ENCODE results near the gene FNIP2.
"Not testable (repeated sequence)": the region's sequence is repeated elsewhere in the genome, so short reads cannot be mapped to it uniquely, and the experiment has no call there.

FNIP2 gene

DNA sequence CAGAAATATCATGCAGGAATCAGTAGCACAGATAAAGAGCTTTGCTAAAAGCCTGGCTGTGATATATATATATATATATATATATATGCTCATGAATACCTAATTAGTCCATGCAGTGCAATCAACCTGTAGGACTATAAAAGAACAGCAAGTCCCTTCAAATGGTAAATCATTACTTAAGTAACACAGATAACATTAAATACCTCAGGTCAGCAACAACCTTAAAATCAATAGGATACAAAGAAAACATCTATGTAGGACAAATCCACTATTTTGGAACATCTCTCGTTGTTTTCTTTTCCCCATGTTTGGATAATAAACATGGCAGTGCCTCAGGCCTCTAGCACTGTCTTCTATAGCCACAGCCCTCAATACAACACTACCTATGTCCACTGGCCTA is 106.6 kb downstream of the FNIP2 start:
- no peak for DNase-seq

DNA sequence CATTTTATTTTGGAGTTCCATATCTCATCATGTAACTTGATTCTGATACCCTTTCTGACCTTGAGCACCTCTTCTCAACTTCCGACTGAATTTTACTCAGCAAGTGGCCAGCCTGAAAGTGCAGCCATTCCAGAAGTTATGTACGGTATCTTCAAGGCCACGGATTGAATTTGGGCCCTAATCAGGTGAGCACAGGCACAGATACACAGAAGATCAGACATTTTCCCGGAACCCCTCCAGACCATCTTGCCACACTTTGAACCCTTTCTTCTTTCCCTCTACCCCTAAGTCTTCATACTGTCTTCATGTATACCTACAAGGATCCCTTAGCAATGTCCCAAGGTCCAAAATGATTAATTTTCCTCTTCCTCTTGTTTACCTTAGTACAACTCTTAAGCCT is 108.2 kb downstream of the FNIP2 start:
- no peak for DNase-seq

DNA sequence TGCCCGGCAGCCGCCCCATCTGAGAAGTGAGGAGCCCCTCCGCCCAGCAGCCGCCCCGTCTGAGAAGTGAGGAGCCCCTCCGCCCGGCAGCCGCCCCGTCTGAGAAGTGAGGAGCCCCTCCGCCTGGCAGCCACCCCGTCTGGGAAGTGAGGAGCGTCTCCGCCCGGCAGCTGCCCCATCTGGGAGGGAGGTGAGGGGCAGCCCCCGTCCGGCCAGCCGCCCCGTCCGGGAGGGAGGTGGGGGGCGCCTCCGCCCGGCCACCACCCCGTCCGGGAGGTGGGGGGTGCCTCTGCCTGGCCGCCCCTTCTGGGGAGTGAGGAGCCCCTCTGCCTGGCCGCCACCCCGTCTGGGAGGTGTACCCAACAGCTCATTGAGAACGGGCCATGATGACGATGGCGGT is 113.3 kb downstream of the FNIP2 start:
- DNase-seq = not testable (repeated sequence)

DNA sequence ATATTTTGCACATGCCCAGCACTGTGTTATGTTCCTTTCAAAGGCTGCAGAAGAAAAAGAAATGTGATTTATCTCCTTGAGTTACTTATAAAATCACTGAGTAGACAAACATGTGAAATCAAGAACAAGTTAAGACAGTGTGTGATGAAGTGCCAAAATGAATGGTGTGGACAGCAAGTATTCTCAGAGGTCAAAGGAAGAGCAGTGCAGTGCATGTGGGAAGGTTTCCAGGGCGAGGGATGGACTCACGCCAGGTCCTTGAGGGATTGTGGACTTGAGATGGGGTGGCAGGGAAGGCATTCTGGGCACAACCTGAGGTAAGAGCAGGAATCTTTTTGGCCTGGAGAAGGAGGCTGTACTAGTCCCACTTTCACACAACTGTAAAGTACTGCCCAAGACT is 115.5 kb downstream of the FNIP2 start:
- no peak for DNase-seq

DNA sequence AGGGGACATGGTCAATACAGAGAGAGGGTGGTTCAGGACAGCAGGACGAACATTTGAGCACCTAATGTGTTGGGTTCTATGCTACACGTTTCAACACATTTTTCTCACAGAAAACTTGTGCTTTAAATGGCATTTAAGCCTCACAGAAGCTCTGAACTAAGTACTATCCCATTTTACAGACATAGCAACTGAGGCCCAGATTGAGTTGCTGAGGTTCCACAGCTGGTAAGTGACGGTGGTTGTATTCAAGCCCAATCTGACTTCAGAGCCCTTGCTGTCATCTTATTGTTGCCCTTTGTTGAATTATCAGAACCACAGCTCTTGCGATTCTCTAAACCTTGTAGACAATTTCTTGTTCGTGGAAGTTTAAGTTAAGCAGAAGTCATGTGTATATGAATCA is 116.7 kb downstream of the FNIP2 start:
- DNase-seq = no peak

DNA sequence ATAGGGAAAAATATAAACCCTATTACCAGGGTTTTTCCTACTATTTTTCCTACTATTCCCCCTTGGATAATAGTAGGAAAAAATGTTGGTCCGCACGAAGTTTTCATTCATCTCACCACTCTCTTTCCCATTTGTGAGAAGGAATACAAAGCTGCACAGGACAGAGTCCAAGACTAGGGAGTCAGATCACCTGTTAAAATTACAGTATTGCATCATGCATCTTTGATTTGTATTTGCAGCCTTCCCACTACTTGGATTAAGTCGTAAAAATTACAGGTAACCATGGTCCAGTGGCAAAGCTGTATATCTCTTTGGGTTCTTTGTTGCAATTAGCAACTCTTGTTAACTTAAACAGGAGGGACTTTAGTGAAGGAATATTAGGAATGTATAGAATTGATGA is 121.5 kb downstream of the FNIP2 start:
- DNase-seq = no peak

DNA sequence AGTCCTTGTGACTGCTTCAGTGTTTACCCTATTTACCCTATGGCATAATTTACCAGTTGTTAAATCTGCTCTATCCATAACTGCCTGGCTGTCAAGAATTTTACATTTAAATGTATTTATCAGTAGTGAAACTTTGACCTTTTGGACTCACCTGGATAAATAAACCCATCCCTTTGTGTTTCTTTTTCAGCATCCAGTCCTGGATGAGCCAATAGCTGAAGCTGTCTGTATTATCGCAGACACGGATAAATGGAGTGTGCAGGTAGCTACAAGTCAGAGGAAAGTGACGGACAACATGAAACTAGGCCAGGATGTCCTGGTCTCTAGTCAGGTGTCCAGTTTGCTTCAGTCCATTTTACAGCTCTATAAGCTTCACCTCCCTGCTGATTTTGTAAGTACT is 122.4 kb downstream of the FNIP2 start:
- DNase-seq = no peak

DNA sequence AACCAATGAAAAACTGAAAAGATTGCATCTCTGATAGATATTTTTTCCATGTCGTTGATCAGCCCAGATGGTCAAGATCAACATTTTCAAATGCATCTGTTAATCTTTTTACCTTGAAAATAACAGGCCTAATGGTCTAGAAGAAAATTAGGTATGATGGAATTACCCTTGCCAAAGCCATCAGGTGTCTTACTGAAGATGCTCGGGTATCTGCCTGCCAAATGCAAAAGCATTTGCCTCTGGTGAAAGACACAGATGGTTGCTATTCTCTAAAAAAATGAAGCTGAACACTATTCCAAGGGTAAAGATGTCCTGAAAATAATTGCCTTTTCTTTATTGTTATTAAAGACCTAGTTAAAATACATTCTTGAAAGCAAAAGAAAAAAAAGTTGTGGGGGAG is 126.0 kb downstream of the FNIP2 start:
- DNase-seq = no peak

DNA sequence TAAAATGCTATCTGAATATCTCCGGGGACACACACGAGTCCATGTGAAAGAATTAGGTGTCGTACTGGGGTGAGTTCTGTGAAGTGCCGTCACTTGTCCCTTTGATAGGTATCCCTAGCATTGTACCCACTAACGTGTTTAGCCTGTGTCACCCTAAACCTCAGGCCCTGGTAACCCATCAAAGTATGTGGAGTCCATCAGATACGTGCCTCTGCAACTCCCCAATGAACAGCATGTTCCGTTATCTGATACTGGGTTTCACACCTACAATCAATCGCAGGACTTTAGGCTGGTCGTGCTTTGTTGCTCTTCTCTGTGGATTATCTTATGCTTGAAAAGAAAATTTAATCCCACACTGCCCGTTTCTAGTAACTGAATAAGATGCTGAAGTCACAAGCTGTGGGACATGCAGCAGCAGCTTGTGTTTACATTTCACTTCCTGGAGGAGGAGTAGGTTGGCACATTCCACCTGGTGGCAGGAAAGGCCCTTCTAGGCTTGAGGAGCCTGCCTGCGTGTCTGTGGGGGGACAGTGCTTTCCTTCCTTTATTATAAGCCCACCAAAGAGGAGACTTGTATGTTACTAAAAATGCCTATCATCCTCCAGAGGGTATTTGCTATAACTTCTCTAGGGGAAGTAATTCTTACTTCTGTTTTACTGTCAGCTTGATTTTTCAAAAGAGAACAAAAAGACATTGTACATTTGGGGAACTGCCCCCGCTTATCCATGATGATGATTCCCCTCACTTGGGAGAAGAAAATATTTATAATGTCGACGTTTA is 127.2 kb downstream of the FNIP2 start:
- no peak for DNase-seq

DNA sequence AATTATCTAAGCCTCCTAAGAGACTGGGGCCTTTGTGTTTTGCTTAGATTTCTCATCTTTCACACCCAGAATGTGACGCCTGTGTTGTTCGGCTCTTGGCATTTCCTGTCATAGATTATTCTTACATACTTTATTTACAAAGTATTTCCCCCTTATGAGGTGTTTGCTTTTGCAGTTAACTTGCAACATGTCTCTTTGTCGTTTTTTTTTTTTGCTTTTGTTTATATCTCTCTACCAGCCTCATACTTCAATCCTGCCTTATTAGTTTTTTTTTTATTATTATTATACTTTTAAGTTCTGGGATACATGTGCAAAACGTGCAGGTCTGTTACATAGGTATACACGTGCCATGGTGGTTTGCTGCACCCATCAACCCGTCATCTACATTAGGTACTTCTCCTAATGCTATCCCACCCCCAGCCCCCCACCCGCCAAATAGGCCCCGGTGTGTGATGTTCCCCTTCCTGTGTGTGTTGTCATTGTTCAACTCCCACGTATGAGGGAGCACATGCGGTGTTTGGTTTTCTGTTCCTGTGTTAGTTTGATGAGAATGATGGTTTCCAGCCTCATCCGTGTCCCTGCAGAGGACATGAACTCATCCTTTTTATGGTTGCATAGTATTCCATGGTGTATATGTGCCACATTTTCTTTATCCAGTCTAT is 127.9 kb downstream of the FNIP2 start:
- not testable (repeated sequence) for DNase-seq

DNA sequence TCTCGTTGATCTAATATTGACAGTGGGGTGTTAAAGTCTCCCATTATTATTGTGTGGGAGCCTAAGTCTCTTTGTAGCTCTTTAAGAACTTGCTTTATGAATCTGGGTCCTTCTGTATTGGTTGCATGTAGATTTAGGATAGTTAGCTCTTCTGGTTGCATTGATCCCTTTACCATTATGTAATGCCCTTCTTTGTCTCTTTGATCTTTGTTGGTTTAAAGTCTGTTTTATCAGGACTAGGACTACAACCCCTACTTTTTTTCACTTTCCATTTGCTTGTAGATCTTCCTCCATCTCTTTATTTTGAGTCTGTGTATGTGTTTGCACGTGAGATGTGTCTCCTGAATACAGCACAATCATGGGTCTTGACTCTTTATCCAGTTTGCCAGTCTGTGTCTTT is 131.6 kb downstream of the FNIP2 start:
- DNase-seq = not testable (repeated sequence)

DNA sequence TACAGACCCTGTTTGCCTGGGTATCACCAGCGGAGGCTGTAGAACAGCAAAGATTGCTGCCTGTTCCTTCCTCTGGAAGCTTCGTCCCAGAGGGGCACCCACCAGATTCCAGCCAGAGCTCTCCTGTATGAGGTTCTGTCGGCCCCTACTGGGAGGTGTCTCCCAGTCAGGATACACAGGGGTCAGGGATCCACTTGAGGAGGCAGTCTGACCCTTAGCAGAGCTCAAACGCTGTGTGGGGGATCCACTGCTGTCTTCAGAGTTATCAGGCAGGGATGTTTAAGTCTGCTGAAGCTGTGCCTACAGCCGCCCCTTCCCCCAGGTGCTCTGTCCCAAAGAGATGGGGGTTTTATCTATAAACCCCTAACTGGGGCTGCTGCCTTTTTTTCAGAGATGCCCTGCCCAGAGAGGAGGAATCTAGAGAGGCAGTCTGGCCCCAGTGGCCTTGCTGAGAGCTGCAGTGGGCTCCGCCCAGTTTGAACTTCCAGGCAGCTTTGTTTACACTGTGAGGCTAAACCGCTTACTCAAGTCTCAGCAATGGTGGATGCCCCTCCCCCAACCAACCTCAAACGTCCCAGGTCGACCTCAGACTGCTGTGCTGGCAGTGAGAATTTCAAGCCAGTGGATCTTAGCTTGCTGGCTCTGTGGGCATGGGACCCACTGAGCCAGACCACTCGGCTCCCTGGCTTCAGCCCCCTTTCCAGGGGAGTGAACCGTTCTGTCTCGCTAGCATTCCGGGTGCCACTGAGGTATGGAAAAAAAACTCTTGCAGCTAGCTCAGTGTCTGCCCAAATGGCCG is 133.7 kb downstream of the FNIP2 start:
- peak; percentile 31 for DNase-seq

DNA sequence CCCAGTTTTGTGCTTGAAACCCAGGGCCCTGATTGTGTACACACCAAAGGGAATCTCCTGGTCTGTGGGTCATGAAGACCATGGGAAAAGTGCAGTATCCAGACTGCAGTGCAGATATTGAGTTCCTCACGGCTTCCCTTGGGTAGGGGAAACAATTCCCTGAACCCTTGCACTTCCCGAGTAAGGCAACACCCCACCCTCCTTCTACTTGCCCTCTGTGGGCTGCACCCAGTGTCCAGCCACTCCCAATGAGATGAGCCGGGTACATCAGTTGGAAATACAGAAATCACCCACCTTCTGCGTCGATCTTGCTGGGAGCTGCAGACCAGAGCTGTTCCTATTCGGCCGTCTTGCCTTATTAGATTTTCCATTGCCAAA is 134.2 kb downstream of the FNIP2 start:
- no peak for DNase-seq

DNA sequence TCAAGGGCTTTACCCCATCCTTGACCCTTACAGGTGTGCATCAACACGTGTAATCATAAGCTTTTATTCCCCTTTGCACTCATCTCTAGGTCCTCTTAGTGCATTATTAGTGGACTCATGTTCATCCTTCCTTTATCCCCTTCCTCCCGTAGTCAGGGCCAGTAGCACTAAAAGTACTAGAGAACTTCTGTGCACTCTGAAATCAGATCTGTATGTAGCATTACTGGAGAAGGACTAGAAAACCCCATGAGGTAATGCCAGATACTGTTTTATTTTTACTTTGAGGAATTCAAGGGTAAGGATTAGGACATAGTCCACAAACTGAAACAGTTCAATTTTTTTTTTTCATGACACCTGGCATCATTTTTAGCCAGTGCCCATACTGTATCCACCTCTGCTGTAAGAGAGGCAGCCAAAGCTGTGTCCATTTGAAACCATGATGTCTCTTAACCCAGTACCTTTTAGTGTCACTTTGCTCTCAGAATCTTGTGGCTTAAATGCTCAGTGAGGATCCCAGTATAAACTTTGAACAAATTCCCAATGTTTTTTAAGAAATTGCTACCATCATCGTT is 134.7 kb downstream of the FNIP2 start:
- DNase-seq = no peak

DNA sequence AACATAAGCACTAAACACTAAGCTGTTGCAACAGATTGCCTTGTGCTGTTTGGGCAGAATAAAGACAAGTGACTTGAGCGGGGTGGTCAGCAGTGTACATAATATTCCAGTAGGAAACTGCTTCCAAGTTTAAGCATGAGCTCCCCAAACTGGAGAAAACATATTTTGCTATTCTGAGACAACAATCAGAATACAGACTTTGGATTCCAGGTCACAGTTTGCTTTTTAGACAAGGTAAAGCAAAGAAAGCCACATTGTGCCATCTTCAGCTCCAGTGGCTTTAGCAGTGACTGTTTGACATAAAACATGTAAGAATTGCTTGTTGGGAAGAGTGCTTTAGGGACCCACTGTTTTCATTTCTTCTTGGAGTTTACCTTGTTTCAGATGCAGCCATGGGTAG is 136.0 kb downstream of the FNIP2 start:
- DNase-seq = no peak

DNA sequence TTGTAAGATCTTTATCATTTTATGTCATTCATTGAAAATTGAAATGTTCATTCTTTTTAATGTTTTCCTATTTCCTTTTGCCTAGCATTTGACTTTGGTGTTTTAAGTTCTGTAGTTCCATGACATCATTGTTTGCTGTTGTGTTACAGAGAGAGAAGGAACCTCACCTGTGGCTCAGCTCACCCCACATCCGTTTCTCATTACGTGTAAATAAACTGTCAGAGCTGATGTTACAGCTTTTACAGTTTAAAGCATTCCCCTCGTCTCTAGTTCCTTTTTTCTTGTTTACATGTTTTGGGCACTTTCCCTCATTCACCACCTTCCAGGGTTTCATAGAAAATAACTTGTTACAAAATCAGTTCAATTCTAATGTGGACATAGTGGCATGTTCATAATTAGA is 137.2 kb downstream of the FNIP2 start:
- no peak for DNase-seq

DNA sequence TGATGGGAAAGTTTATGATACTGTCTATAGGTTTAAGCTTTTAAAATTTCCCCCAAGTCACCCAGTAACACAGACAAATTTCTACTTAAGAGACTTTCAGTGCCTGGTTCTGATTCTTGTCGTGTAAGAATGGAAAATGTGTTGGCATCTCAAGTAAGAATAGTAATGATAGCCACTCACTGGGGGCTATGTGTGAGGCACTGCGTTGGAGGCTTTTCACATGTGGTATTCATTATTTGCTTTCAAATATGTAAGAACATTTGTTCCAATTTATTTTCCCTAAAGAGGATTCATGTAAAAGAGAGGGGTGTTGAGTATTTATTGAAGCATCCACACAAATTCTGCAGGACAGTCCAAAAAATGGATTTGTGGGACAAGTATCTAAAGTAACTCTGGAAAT is 143.6 kb downstream of the FNIP2 start:
- no peak for DNase-seq

DNA sequence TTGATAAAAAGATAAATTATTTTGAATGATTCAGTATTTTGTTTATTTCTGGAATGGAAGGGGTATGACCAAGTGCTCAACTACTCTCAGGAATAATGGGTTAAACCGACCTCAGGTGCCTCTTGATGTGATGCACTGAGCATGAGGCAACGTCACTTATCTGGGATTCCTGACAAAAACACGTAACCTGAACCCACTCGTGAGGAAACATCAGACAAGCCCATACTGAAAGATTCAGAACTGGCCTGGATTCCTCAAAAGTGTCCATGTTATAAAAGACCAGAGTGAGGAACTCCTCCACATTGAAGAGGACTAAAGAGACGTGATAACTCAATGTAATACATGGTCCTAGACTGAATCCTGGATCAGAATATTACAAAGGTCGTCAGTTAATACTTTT is 144.0 kb downstream of the FNIP2 start:
- no peak for DNase-seq

DNA sequence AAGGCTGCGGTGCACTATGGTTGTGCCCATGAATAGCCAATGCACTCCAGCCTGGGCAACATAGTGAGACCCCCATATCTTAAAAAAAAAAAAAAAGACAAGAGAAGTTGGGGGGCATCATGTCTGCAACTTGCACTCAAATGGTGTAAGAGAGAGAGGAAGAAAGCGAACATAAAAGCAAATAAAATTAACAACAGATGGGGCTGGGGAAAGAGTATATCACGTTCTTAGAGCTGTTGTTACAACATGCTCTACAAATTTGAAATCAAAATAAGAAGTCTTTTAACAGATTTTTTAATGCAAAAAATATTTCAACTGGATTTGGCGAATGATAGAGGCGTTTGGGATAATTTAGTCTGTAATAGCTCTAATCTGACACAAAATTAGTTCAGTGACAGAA is 144.9 kb downstream of the FNIP2 start:
- no peak for DNase-seq

DNA sequence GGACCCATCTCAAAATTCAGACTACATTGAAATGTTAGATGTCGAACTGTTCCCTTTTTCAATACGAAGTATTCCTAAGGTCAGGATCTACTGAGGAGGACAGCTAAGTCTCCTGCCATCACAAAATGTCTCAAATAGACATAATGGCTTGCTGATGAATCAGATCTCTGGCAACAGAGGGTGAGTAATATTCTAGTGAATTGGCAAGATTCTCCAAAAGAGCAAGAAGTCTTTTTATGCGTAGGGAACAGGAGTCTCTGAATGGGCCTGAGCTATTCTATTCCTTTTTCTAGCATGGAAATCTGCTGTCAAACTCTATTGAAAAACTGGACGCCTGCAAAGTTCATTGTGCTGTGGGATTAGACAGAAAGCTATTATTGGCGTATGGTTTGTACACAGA is 145.4 kb downstream of the FNIP2 start:
- no peak for DNase-seq

DNA sequence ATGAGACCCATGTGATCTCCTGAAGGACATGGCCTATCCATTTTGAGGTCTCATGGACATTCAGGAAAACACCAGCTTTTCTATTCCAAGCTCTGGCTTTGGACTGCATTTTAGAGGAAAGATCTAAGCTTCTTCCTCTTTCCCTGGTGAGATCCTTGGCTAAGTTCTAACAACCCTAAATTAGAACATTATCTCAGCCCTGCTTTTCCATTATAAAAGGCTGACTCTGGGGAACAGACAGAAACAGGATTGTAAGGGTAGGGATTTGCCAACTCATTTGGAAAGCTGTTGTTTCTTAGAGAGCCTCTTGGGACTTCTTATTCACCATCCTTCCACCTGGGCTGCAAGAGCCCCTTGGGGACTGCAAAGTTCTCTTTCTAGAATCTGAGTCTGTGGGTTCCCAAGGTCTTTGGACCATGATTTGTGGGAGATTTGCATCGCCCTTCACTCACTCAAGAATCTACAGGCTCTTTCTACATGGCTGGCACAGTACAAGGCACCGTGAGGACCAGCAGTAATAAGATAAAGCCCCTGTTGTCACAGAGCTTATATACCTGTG is 146.9 kb downstream of the FNIP2 start:
- no peak for DNase-seq

DNA sequence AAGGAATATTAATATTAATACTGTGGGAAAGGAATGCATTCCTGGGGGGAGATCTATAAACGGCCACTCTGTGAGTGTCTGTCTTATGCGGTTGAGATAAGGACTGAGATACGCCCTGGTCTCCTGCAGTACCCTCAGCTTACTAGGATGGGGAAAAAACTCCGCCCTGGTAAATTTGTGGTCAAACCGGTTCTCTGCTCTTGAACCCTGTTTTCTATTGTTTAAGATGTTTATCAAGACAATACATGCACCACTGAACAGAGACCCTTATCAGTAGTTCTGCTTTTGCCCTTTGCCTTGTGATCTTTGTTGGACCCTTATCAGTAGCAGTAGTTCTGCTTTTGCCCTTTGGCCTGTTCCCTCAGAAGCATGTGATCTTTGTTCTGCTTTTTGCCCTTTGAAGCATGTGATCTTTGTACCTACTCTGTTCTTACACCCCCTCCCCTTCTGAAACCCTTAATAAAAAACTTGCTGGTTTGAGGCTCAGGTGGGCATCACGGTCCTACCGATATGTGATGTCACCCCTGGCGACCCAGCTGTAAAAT is 151.7 kb downstream of the FNIP2 start:
- not testable (repeated sequence) for DNase-seq

DNA sequence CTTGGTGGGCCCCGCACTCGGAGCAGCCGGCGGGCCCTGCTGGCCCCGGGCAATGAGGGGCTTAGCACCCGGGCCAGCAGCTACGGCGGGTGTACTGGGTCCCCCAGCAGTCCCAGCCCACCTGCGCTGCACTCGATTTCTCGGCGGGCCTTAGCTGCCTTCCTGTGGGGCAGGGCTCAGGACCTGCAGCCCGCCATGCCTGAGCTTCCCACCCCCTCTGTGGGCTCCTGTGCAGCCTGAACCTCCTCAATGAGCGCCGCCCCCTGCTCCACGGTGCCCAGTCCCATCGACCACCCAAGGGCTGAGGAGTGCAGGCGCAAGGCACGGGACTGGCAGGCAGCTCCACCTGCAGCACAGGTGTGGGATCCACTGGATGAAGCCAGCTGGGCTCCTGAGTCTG is 158.9 kb downstream of the FNIP2 start:
- DNase-seq = not testable (repeated sequence)

Data from T-helper 9 cell (primary cell).